ENCODE results near the gene PSEN1. TPM values are rescaled to one million over a fixed set of nuclear protein-coding genes. Genes with fewer than 3 reads are reported as not detected.
A peak's percentile ranks its signal among the peaks of the same experiment; 100 is the strongest.

PSEN1 gene
- total RNA-seq, 1 experiment from 2014 or later = 55.1 TPM

GRCh38 chr14:73244541-73245290 lies 108.4 kb downstream of the PSEN1 start:
- Mint-ChIP-seq H3K36me3 (ENCODE audit: insufficient read depth, unreplicated experiment) (no peaks in the 10 kb centered on the region), H3K4me1 (ENCODE audit: insufficient read depth, unreplicated experiment) (peaks cover 33% of the 10 kb centered on the region), H3K27ac (ENCODE audit: low read depth, unreplicated experiment) (no peak overlapping the region), H3K27me3 (ENCODE audit: insufficient read depth, unreplicated experiment) (no peaks in the 10 kb centered on the region), H3K9me3 (ENCODE audit: unreplicated experiment) (no peaks in the 10 kb centered on the region), H3K4me3 (ENCODE audit: unreplicated experiment) (no peak overlapping the region)
- POLR2A ChIA-PET = interaction anchor here (0.6 to 0.7 kb wide), 3 partner anchors 72 to 1609 kb away, joined by 3 read pairs; no protein-coding TSS in a partner anchor
- DNase-seq (ENCODE audit: unreplicated experiment) = no peak
- CTCF ChIA-PET = interaction anchor here (0.7 kb wide), 1 partner anchor 263 kb away, joined by 3 read pairs; no protein-coding TSS in a partner anchor
- intact Hi-C loops (cut with micrococcal nuclease) = no loop called here
- BruUV-seq (replicated peaks) = no TSS peak
- TF ChIP-seq CTCF (IDR thresholded peaks at IDR 0.05; ENCODE audit: unreplicated experiment) = no peak

- no peak for DNase-seq (ENCODE audit: unreplicated experiment)
- CTCF ChIA-PET = no interaction called here
- Mint-ChIP-seq H3K27me3 (ENCODE audit: insufficient read depth, unreplicated experiment) (no peaks in the 10 kb centered on the region), H3K36me3 (ENCODE audit: insufficient read depth, unreplicated experiment) (no peaks in the 10 kb centered on the region), H3K4me1 (ENCODE audit: insufficient read depth, unreplicated experiment) (peaks cover 27% of the 10 kb centered on the region), H3K9me3 (ENCODE audit: unreplicated experiment) (no peaks in the 10 kb centered on the region), H3K4me3 (ENCODE audit: unreplicated experiment) (peak overlapping the region; percentile 59), H3K27ac (ENCODE audit: low read depth, unreplicated experiment) (no peak overlapping the region)
- intact Hi-C loops (cut with micrococcal nuclease) = no loop called here
- BruUV-seq (replicated peaks) = no TSS peak
- TF ChIP-seq CTCF (IDR thresholded peaks at IDR 0.05; ENCODE audit: unreplicated experiment) = no peak
- POLR2A ChIA-PET = interaction anchor here (0.6 kb wide), 1 partner anchor 417 kb away, joined by 3 read pairs; no protein-coding TSS in a partner anchor
These were observed 109.4 kb downstream of the PSEN1 start for GRCh38 chr14:73245480-73246325.

- POLR2A ChIA-PET = interaction anchor here (0.6 kb wide), 1 partner anchor 416 kb away, joined by 3 read pairs; no protein-coding TSS in a partner anchor
- intact Hi-C loops (cut with micrococcal nuclease) = no loop called here
- peaks cover 25% of the 10 kb centered on the region for H3K4me1 Mint-ChIP-seq (ENCODE audit: insufficient read depth, unreplicated experiment)
- H3K27ac Mint-ChIP-seq (ENCODE audit: low read depth, unreplicated experiment) = peak overlapping the region; percentile 0
- no peaks in the 10 kb centered on the region for H3K9me3 Mint-ChIP-seq (ENCODE audit: unreplicated experiment)
- no peak for DNase-seq (ENCODE audit: unreplicated experiment)
- no peaks in the 10 kb centered on the region for H3K27me3 Mint-ChIP-seq (ENCODE audit: insufficient read depth, unreplicated experiment)
- TF ChIP-seq CTCF (IDR thresholded peaks at IDR 0.05; ENCODE audit: unreplicated experiment) = no peak
- no peaks in the 10 kb centered on the region for H3K36me3 Mint-ChIP-seq (ENCODE audit: insufficient read depth, unreplicated experiment)
- H3K4me3 Mint-ChIP-seq (ENCODE audit: unreplicated experiment) = peak overlapping the region; percentile 59
- CTCF ChIA-PET = no interaction called here
- no TSS peak for BruUV-seq (replicated peaks)
These were observed 110.3 kb downstream of the PSEN1 start for GRCh38 chr14:73246387-73247150.
